Measurements from ENCODE around the gene PRM3.

The PRM3 gene

DNA sequence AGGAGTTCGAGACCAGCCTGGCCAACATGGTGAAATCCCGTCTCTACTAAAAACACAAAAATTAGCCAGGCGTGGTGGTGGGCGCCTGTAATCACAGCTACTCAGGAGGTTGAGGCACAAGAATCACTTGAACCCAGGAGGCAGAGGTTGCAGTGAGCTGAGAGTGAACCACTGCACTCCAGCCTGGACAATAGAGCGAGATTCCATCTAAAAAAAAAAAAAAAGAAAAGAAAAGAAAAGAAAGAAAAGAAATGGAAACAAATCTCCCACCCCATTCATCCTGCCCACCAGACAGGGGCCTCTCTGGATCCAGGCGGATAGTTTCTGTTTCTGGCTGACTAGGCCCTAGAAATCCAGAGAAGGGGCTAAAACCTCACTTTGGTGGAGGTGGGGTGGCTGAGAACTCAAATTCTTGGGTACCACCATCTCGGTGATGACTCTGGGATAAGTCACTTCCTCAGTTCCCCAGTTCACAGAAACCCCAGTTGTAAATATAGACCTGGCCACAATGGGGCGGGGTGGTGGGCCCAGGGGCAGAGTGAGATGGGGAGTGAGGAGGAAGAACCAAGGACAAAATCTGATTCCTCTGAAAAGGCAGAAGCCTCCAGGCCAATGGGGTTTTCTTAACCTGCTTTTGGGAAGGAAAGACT, 39.6 kb downstream of the PRM3 start:
- Histone ChIP-seq H3K27me3 (ENCODE audit: insufficient read depth, low read length) (no peaks in the 10 kb centered on the region), H3K4me1 (ENCODE audit: insufficient read depth, low read length) (peaks cover 4% of the 10 kb centered on the region), H3K4me3 (ENCODE audit: low read length) (no peak overlapping the region)

DNA sequence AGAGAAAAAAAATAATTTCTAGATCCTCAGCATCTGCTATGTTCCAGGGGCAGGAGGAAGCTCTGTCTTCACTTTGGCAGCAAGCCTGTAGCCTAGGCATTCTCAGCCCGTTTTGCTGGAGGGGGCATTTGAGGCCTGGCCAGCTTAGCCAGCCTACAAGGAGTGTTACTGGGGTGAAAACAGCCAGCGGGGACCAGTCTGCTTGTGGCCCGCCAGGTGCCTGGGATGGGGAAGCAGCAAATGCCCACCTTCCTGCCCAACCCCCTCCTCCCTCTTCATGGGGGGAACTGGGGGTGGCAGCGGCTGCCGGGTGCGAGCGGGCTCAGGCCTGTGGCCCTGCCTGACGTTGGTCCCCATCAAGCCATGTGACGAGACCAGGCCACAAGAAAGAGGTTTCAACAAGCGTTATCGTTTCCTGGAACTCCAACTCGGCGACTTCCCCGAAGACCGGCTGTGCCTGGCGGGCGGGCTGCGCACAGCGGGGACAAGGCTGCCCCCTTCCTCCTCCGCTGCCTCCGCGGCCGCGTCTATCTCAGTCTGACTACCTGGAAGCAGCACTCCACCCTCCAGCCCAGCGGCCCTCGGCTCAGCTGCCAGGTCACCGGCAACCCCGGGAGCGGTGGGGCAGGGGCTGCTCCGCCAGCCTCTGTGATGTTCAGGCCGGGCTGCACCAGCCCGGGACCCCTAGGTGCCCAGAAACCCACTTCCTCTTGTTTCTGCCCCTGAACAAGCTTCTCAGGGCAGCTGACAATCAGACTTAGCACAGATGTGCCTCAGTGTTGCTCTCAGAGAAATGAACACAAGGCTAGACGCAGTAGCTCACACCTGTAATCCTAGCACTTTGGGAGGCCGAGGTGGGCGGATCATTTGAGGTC, 40.3 kb downstream of the PRM3 start:
- no peaks in the 10 kb centered on the region for H3K9me3 ChIP-seq (ENCODE audit: low read length)
- peaks cover 4% of the 10 kb centered on the region for H3K4me1 ChIP-seq (ENCODE audit: insufficient read depth, low read length)
- H3K4me3 ChIP-seq (ENCODE audit: low read length), result no peak overlapping the region
- no peaks in the 10 kb centered on the region for H3K36me3 ChIP-seq (ENCODE audit: insufficient read depth, low read length)
- H2AFZ ChIP-seq (ENCODE audit: low read depth, low read length), result no peak overlapping the region
- H3K27me3 ChIP-seq (ENCODE audit: insufficient read depth, low read length), result no peaks in the 10 kb centered on the region

More for the DNA sequence above, 39.6 kb downstream of the PRM3 start:
- Histone ChIP-seq H3K36me3 (ENCODE audit: insufficient read depth, low read length) (no peaks in the 10 kb centered on the region), H2AFZ (ENCODE audit: low read depth, low read length) (no peak overlapping the region), H3K9me3 (ENCODE audit: low read length) (peaks cover 2% of the 10 kb centered on the region)

DNA sequence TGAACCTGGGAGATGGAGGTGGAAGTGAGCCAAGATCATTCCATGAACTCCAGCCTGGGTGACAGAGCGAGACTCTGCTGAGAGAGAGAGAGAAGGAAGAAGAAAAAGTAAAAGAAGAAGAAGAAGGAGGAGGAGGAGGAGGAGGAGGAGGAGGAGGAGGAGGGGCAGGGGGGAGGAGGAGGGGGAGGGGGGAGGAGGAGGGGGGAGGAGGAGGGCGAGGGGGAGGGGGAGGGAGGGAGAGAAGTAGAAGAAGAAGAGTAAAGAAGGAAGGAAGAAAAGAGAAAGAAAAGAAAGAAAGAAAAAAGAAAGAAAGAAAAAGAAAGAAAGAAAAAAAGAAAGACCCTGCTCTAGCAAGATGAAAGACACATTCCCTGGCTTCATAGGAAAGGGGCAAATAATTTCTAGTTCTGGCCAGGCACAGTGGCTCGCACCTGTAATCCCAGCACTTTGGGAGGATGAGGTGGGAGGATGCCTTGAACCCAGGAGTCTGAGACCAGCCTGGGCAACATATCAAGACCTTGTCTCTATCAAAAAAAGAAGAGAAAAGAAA, 41.1 kb downstream of the PRM3 start:
- no peak overlapping the region for H3K4me3 ChIP-seq (ENCODE audit: low read length)
- peaks cover 4% of the 10 kb centered on the region for H3K4me1 ChIP-seq (ENCODE audit: insufficient read depth, low read length)
- H3K36me3 ChIP-seq (ENCODE audit: insufficient read depth, low read length), result no peaks in the 10 kb centered on the region
- H2AFZ ChIP-seq (ENCODE audit: low read depth, low read length), result no peak overlapping the region
- no peaks in the 10 kb centered on the region for H3K27me3 ChIP-seq (ENCODE audit: insufficient read depth, low read length)
- H3K9me3 ChIP-seq (ENCODE audit: low read length), result no peaks in the 10 kb centered on the region

DNA sequence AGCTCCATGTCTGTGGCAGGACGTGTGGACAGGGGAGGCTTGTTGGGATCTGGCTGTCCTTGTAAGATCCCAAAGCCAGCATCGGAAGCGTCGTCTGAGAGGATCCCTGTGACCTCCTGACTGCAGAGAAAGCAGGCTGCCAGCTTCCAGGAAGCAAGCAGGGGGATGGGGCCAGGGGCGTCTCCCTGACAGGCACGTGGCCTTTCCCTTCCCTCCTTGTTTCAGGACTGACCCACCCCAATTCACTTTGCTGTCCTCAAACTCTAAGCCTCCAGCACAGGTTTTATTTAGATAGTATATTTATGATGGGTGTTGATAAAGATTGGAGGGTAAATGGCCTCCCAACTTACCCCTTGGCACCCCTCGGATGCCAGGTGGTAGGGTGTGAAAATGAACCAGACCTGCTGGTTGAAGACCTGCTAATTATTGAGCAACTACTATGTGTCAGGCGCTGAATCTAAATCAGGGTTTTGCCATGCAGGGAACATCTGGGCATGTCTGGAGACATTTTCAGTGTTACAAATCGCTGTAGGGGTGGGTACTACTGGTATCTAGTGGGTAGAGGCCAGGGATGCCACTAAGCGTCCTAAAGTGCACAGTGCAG, 42.0 kb downstream of the PRM3 start:
- Histone ChIP-seq H3K36me3 (ENCODE audit: insufficient read depth, low read length) (no peaks in the 10 kb centered on the region), H3K4me3 (ENCODE audit: low read length) (no peak overlapping the region), H3K27me3 (ENCODE audit: insufficient read depth, low read length) (no peaks in the 10 kb centered on the region), H3K4me1 (ENCODE audit: insufficient read depth, low read length) (peaks cover 4% of the 10 kb centered on the region), H3K9me3 (ENCODE audit: low read length) (no peaks in the 10 kb centered on the region), H2AFZ (ENCODE audit: low read depth, low read length) (no peak overlapping the region)

DNA sequence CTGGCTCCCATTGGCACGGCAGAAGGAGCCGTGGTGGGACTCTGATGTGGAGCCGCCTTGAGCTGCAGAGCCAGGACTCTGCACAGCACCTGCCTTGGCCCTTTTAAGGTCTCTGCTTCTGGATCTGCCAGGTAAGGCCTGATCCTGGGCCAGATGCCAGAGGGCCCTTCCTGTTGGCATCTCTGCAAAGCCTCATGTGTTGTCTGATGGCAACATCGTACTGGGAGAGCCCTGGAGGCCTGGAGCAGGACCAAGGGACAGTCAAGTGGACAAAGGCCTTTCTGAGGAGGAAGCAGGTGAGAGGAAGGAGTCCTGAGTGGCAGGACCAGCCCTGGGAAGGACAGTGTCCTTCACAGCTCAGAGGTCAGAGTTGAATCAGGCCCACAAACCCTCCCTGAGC, 43.5 kb downstream of the PRM3 start:
- Histone ChIP-seq H3K4me1 (ENCODE audit: insufficient read depth, low read length) (peaks cover 4% of the 10 kb centered on the region), H3K9me3 (ENCODE audit: low read length) (no peaks in the 10 kb centered on the region), H3K36me3 (ENCODE audit: insufficient read depth, low read length) (no peaks in the 10 kb centered on the region), H2AFZ (ENCODE audit: low read depth, low read length) (no peak overlapping the region), H3K27me3 (ENCODE audit: insufficient read depth, low read length) (no peaks in the 10 kb centered on the region), H3K4me3 (ENCODE audit: low read length) (no peak overlapping the region)

DNA sequence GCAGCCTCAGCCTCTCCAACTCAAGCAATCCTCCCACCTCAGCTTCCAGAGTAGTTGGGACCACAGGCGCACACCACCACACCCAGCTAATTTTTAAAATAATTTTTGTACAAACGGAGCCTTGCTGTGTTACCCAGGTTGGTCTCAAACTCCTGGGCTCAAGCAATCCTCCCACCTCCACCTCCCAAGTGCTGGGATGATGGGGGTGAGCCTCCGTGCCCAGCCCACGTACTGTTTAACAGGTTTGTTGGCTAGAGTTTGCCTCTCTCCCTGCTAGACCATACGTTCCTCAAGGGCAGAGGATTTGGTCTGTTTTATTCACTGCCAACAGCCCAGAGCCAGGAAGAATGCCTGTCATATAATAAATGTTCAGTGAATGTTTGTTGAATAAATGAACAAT, 44.0 kb downstream of the PRM3 start:
- H3K4me1 ChIP-seq (ENCODE audit: insufficient read depth, low read length), result peaks cover 6% of the 10 kb centered on the region
- H2AFZ ChIP-seq (ENCODE audit: low read depth, low read length), result no peak overlapping the region
- no peaks in the 10 kb centered on the region for H3K36me3 ChIP-seq (ENCODE audit: insufficient read depth, low read length)
- H3K27me3 ChIP-seq (ENCODE audit: insufficient read depth, low read length), result no peaks in the 10 kb centered on the region
- no peak overlapping the region for H3K4me3 ChIP-seq (ENCODE audit: low read length)
- no peaks in the 10 kb centered on the region for H3K9me3 ChIP-seq (ENCODE audit: low read length)

DNA sequence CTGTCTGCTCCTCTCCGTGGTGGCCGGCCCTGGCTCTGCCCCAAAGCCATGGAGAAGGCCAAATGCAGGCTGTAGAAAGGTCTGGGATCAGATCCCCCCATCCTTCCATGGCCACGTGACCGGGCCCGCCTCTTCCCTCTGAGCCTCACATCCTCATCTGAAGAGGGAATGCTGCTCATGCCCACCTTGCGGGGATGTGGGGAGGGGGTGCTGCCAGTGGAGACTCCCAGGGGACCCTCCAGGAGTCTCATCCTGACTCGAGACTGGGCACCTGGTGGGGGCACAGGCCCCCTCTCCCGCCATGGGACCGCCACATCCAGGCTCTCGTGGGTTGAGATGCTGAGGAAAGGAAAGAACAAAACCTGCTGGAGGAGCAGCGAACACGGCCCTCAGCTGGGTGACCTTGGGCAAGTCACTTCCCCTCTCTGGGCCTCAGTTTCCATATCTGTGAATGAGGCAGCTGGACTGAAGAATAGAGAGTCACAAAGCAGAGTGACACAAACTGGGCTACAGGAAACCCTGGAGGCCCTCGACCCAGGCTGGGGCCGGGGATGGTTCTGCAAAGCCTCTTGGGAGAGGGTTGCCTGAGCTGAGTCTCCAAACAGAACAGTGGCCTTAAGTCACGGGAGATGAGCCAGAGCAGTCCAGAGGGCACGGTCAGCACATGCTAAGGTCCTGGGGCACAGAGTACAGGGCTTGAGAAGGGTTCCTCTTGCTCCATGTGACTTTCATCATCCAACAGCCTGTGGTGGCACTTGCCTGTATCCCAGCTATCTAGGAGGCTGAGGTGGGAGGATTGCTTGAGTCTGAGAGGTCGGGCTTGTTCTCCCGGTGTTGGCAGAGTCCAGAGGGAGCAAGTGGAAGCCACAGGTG, 47.5 kb downstream of the PRM3 start:
- Histone ChIP-seq H3K36me3 (ENCODE audit: insufficient read depth, low read length) (no peaks in the 10 kb centered on the region), H2AFZ (ENCODE audit: low read depth, low read length) (no peak overlapping the region), H3K4me1 (ENCODE audit: insufficient read depth, low read length) (peaks cover 8% of the 10 kb centered on the region), H3K9me3 (ENCODE audit: low read length) (no peaks in the 10 kb centered on the region), H3K27me3 (ENCODE audit: insufficient read depth, low read length) (no peaks in the 10 kb centered on the region), H3K4me3 (ENCODE audit: low read length) (no peak overlapping the region)

DNA sequence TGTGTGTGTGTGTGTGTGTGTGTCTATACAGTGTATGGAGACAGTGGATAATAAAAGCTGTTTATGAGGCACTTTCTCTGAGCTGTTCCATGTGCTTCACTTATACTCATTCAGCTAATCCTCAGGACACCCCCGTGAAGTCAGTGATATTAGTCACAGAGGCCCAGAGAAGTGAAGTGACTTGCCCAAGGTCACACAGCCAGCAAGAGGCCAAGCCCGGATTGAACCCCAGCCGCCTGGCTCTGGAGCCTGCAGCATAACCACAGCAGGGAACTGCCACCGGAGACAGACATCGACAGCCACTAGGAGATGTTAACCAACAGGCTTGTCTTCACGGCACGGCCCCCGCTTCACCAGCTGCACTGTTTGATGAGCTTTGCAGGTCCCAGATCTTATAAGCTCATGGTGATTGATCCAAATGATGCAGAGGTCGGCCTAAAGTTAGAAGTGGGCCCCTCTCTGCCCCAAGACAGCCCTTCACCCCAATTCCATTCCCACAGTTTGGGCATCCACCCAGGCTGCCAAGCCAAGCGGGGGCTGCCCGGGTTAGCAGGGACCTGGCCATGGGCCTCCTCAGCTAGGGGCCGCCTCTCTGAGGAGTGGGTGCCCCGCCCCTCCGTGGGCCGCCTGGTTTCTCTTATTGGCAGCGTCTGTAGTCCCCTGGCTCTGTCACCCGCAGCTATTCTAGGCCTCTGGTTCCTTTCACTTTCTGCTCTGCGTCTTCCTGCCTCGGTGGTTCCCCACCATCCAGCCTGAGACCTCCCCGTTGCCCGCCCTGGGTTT, 48.3 kb downstream of the PRM3 start:
- no peak overlapping the region for H3K4me3 ChIP-seq (ENCODE audit: low read length)
- peaks cover 8% of the 10 kb centered on the region for H3K4me1 ChIP-seq (ENCODE audit: insufficient read depth, low read length)
- H2AFZ ChIP-seq (ENCODE audit: low read depth, low read length), result no peak overlapping the region
- no peaks in the 10 kb centered on the region for H3K9me3 ChIP-seq (ENCODE audit: low read length)
- H3K36me3 ChIP-seq (ENCODE audit: insufficient read depth, low read length), result no peaks in the 10 kb centered on the region
- no peaks in the 10 kb centered on the region for H3K27me3 ChIP-seq (ENCODE audit: insufficient read depth, low read length)

DNA sequence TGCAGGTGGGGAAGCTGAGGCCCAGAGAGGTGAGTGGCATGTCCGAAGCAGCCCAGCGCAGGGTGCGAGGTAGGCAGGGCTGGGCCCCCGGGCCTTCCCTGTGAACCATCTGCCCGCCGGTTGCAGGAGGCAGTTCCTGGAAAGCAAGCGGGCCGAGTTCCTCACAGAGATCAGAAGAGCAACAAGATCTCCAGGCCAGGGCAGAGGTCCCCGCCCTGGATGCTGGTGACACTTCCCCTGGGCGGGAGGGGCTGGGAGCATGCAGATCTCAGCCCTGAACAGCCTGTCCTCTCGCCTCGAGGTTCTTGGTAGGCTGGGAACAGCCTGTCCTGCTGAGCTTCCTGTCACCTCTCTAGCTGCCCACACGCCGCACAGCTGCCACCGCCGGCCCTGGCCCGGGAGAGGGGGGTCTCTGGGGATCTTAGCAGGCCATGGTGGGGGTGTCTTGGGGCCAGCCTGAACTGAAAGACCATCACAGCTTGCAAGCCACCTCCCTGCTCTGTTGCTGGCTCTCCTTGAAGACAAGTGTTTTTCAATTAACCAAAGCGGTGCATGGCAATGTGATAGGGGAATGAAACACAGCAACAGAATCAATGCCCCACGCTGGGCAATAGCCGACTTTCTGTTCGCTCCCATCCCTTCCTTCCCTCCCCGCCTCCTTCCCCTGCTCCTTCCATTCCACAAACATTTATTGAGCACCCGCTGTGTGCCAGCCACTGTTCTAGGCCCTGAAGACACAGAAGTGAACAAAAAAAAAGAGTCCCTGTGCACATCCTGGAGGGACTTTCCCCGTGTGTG, 49.1 kb downstream of the PRM3 start:
- Histone ChIP-seq H3K36me3 (ENCODE audit: insufficient read depth, low read length) (no peaks in the 10 kb centered on the region), H2AFZ (ENCODE audit: low read depth, low read length) (no peak overlapping the region), H3K9me3 (ENCODE audit: low read length) (no peaks in the 10 kb centered on the region), H3K27me3 (ENCODE audit: insufficient read depth, low read length) (no peaks in the 10 kb centered on the region), H3K4me3 (ENCODE audit: low read length) (no peak overlapping the region), H3K4me1 (ENCODE audit: insufficient read depth, low read length) (peaks cover 8% of the 10 kb centered on the region)
